Neural progenitor cell (in vitro differentiated cells): ENCODE data around the gene KRT40. TPM values are rescaled to one million over a fixed set of nuclear protein-coding genes. Genes with fewer than 3 reads are reported as not detected.
A peak's percentile ranks its signal among the peaks of the same experiment; 100 is the strongest.
"Not testable (repeated sequence)": the region's sequence is repeated elsewhere in the genome, so short reads cannot be mapped to it uniquely, and the experiment has no call there.

Experiments used
- DNase-seq: peaks from one replicate; pipeline ENCODE4 v3.0.0-alpha.2; 2016; ENCODE audit warnings: low spot score
- H2AFZ ChIP-seq: fragments of 200-600 bp; sonication (generic); replicated peaks from 2 replicates; pipeline ENCODE4 v1.6.1; 2016; ENCODE audit warnings: antibody characterized with exemption
- H3F3A ChIP-seq: fragments of 200-600 bp; sonication (generic); 2 replicates; pipeline ENCODE4 v1.6.1; 2016; ENCODE audit warnings: antibody characterized with exemption, low read depth
- H3K27ac ChIP-seq: fragments of 200-600 bp; sonication (generic); 2 replicates; pipeline ENCODE4 v1.5.1; 2016; ENCODE audit warnings: mild to moderate bottlenecking
- H3K27me3 ChIP-seq: fragments of 200-600 bp; sonication (generic); 2 replicates; pipeline ENCODE4 v1.6.1; 2016; ENCODE audit warnings: mild to moderate bottlenecking, moderate library complexity
- H3K36me3 ChIP-seq: fragments of 200-600 bp; sonication (generic); 2 replicates; pipeline ENCODE4 v1.5.1; 2016
- H3K4me1 ChIP-seq: fragments of 200-600 bp; sonication (generic); 2 replicates; pipeline ENCODE4 v1.6.1; 2016; ENCODE audit warnings: mixed run types
- H3K4me2 ChIP-seq: fragments of 200-600 bp; sonication (generic); 2 replicates; pipeline ENCODE4 v1.6.1; 2016
- H3K4me3 ChIP-seq: fragments of 200-600 bp; sonication (generic); 2 replicates; pipeline ENCODE4 v1.5.1; 2016
- H3K79me2 ChIP-seq: fragments of 200-600 bp; sonication (generic); 2 replicates; pipeline ENCODE4 v1.6.1; 2016; ENCODE audit warnings: low read depth
- H3K9ac ChIP-seq: fragments of 200-600 bp; sonication (generic); 2 replicates; pipeline ENCODE4 v1.6.1; 2016
- H3K9me3 ChIP-seq: fragments of 200-600 bp; sonication (generic); 2 replicates; pipeline ENCODE4 v1.5.1; 2016; ENCODE audit warnings: low read depth
- H4K20me1 ChIP-seq: fragments of 200-600 bp; sonication (generic); 2 replicates; pipeline ENCODE4 v1.6.1; 2016; ENCODE audit warnings: low read depth
- H3K27ac Mint-ChIP-seq: 3 replicates; pipeline ENCODE4 v1.8.0; 2021; ENCODE audit warnings: mixed read lengths
- H3K27me3 Mint-ChIP-seq: 2 replicates; pipeline ENCODE4 v1.8.0; 2022; ENCODE audit warnings: low read depth, mild to moderate bottlenecking, inconsistent platforms, moderate library complexity, mixed read lengths; ENCODE audit not compliant: insufficient read depth
- H3K36me3 Mint-ChIP-seq: 3 replicates; pipeline ENCODE4 v1.8.0; 2021; ENCODE audit warnings: mixed read lengths
- H3K4me1 Mint-ChIP-seq: 3 replicates; pipeline ENCODE4 v1.8.0; 2021; ENCODE audit warnings: mixed read lengths
- H3K4me3 Mint-ChIP-seq: 3 replicates; pipeline ENCODE4 v1.8.0; 2021; ENCODE audit warnings: mild to moderate bottlenecking, moderate library complexity, mixed read lengths
- H3K9me3 Mint-ChIP-seq: 3 replicates; pipeline ENCODE4 v1.8.0; 2020; ENCODE audit warnings: mixed read lengths
- EZH2 ChIP-seq: fragments of 200-600 bp; sonication (generic); IDR thresholded peaks from 2 replicates; pipeline ENCODE4 v1.6.1; 2017; ENCODE audit warnings: antibody characterized with exemption, mild to moderate bottlenecking, moderate library complexity
- EZH2phosphoT487 ChIP-seq: fragments of 200-600 bp; sonication (generic); IDR thresholded peaks from 2 replicates; pipeline ENCODE4 v1.6.1; 2017; ENCODE audit warnings: antibody characterized with exemption
- total RNA-seq: library from RNA; depleted of rRNA; stranded (reverse); fragments of >200 nt; gene quantifications from 2 replicates; pipeline ENCODE4 v1.2.3, GENCODE V29; 2015; ENCODE audit warnings: low replicate concordance
- TF ChIP-seq, protein P1 (sequence below): fragments of 200-600 bp; sonication (generic); IDR thresholded peaks from 2 replicates; pipeline ENCODE4 v1.5.1; 2017; ENCODE audit warnings: antibody characterized with exemption, mild to moderate bottlenecking

Gene KRT40
- total RNA-seq, 1 donor from 2014 or later = not detected

DNA sequence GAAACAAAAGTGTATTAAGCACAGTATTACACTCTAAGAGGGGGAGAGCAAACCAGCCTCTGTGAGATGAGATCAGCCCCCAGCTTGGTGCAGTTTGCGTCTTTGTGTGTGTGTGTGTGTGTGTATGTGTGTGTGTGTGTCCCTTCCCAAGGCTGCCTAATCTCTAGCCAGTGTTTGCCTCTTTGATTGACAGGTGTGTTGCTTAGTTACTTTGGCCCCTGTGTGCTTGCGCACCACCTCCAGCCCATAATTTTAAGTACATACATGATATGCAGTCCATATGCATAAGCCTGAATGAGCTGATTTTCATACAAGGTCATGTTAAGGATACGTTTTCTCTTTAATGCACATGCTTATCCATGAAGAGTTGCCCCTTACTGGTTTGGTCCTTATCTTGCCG is 17.7 kb upstream of the KRT40 start:
- peaks cover 6% of the 10 kb centered on the region for H3K4me1 Mint-ChIP-seq
- H3K4me1 ChIP-seq = peaks cover 4% of the 10 kb centered on the region
- no peak overlapping the region for H3K4me2 ChIP-seq
- H3K27ac ChIP-seq = no peak overlapping the region
- H3K36me3 Mint-ChIP-seq = no peaks in the 10 kb centered on the region
- no peak overlapping the region for H3K4me3 Mint-ChIP-seq
- DNase-seq = no peak
- no peaks in the 10 kb centered on the region for H3K9me3 Mint-ChIP-seq
- no peaks in the 10 kb centered on the region for H4K20me1 ChIP-seq
- no peak overlapping the region for H2AFZ ChIP-seq
- H3K4me3 ChIP-seq = no peak overlapping the region
- H3K36me3 ChIP-seq = no peaks in the 10 kb centered on the region
- H3K27me3 Mint-ChIP-seq = no peaks in the 10 kb centered on the region
- no peaks in the 10 kb centered on the region for H3K27me3 ChIP-seq
- H3K79me2 ChIP-seq = no peaks in the 10 kb centered on the region
- no peak overlapping the region for H3K9ac ChIP-seq
- H3K9me3 ChIP-seq = no peaks in the 10 kb centered on the region
- no peak overlapping the region for H3K27ac Mint-ChIP-seq
- H3F3A ChIP-seq = no peaks in the 10 kb centered on the region
- TF ChIP-seq EZH2phosphoT487 = no peak
- TF ChIP-seq, protein P1, sequence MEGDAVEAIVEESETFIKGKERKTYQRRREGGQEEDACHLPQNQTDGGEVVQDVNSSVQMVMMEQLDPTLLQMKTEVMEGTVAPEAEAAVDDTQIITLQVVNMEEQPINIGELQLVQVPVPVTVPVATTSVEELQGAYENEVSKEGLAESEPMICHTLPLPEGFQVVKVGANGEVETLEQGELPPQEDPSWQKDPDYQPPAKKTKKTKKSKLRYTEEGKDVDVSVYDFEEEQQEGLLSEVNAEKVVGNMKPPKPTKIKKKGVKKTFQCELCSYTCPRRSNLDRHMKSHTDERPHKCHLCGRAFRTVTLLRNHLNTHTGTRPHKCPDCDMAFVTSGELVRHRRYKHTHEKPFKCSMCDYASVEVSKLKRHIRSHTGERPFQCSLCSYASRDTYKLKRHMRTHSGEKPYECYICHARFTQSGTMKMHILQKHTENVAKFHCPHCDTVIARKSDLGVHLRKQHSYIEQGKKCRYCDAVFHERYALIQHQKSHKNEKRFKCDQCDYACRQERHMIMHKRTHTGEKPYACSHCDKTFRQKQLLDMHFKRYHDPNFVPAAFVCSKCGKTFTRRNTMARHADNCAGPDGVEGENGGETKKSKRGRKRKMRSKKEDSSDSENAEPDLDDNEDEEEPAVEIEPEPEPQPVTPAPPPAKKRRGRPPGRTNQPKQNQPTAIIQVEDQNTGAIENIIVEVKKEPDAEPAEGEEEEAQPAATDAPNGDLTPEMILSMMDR = no peak

DNA sequence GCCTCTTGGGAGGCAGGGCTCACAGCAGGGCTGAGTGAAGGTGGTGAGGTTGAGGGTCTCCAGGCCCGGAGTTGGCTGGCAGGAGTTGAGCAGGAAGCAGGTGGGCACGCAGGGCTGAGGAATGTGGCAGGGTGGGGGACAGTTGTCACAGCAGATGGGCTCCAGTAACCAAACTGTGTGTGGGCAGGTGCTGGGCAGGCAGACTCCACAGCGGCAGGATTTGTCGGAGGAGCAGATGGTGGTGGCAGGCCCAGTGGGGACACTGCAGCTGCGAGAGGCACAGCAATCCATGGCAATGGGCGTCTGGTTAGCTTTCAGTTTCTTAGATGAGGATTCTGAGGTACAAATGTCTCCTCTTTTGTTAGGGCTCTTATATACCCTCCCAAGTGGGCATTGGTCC is 15.4 kb upstream of the KRT40 start, which contains the start of gene KRTAP3-2:
Gene KRTAP3-2 (minus strand): TSS at position 344 of the 400 bp plus-strand sequence. CDS start 53 bp downstream, at position 291.
- DNase-seq, H3K27ac Mint-ChIP-seq, H3K4me1 Mint-ChIP-seq, H3K36me3 Mint-ChIP-seq, H3K4me3 Mint-ChIP-seq, H3K4me2 ChIP-seq, H3K79me2 ChIP-seq, H3K4me1 ChIP-seq, H3K27me3 ChIP-seq, H3K9ac ChIP-seq, H3K4me3 ChIP-seq, H3K36me3 ChIP-seq, H3K9me3 ChIP-seq, H2AFZ ChIP-seq, H3K9me3 Mint-ChIP-seq, H3K27me3 Mint-ChIP-seq, H3K27ac ChIP-seq, H3F3A ChIP-seq, H4K20me1 ChIP-seq: not testable (repeated sequence)

DNA sequence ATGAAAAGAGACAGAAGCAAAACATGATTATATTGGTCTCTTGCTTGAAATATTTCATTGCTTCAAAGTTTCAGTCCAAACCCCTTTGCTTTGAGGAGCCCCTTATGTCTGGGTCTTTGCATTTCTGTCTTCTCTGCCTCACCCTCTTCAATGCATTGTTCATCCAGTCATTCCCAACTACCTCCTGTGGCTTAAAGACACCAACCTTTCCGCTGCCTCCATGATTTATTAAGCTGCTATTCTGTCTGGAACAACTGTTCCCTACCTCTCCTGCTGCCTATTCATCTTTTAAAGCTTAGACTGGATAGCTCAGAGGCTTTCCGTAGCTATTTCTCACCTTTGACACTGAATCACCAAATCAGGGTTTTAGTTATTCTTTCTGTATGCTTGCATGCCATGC is 13.2 kb upstream of the KRT40 start:
- no peaks in the 10 kb centered on the region for H3K4me1 Mint-ChIP-seq
- no peak overlapping the region for H3K4me3 ChIP-seq

DNA sequence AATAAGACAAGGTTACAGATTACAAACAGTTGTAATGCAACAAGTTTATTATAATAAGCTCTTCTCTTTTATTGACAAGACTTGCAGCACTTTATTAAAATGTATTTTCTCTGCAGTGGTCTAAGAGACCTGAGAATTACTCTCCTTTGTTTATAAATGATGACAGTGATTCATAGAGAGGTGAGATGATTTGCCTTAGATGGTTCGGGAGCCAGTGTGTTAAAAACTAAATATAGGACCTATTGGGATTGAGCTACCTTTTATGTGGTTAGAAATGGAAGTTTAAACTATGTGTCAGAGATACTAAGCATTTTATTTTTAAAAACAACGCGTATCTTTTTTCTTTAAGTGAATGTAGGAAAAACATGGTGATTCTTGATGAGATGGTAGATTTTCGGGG is 12.7 kb upstream of the KRT40 start:
- Mint-ChIP-seq H3K4me3 (no peak overlapping the region), H3K9me3 (no peaks in the 10 kb centered on the region), H3K4me1 (no peaks in the 10 kb centered on the region), H3K27ac (no peak overlapping the region), H3K36me3 (no peaks in the 10 kb centered on the region), H3K27me3 (no peaks in the 10 kb centered on the region)
- Histone ChIP-seq H3F3A (no peaks in the 10 kb centered on the region), H3K4me3 (no peak overlapping the region), H3K27me3 (no peaks in the 10 kb centered on the region), H3K9me3 (no peaks in the 10 kb centered on the region), H2AFZ (no peak overlapping the region), H4K20me1 (no peaks in the 10 kb centered on the region), H3K36me3 (no peaks in the 10 kb centered on the region), H3K4me1 (no peaks in the 10 kb centered on the region), H3K4me2 (no peak overlapping the region), H3K9ac (no peak overlapping the region), H3K79me2 (no peaks in the 10 kb centered on the region), H3K27ac (no peak overlapping the region)
- no peak for DNase-seq
- TF ChIP-seq, protein P1 = no peak
- TF ChIP-seq EZH2phosphoT487 = no peak
- no peak for TF ChIP-seq EZH2

More for the DNA sequence above, 13.2 kb upstream of the KRT40 start:
- DNase-seq = no peak
- Mint-ChIP-seq H3K36me3 (no peaks in the 10 kb centered on the region), H3K27me3 (no peaks in the 10 kb centered on the region), H3K9me3 (no peaks in the 10 kb centered on the region), H3K4me3 (no peak overlapping the region), H3K27ac (peak overlapping the region; percentile 9)
- H3K27me3 ChIP-seq = no peaks in the 10 kb centered on the region
- H3K9ac ChIP-seq = no peak overlapping the region
- no peaks in the 10 kb centered on the region for H3K9me3 ChIP-seq
- no peak for TF ChIP-seq EZH2
- no peak for TF ChIP-seq EZH2phosphoT487
- TF ChIP-seq, protein P1 = no peak
- no peaks in the 10 kb centered on the region for H4K20me1 ChIP-seq
- H3K36me3 ChIP-seq = no peaks in the 10 kb centered on the region
- H3K4me2 ChIP-seq = no peak overlapping the region
- H2AFZ ChIP-seq = peak overlapping the region; percentile 1
- H3K79me2 ChIP-seq = no peaks in the 10 kb centered on the region
- H3K4me1 ChIP-seq = no peaks in the 10 kb centered on the region
- H3K27ac ChIP-seq = no peak overlapping the region
- no peaks in the 10 kb centered on the region for H3F3A ChIP-seq
